NT2/D1 (cell line): ENCODE results near the gene TPM3.
"Not testable (repeated sequence)": the region's sequence is repeated elsewhere in the genome, so short reads cannot be mapped to it uniquely, and the experiment has no call there.

Experiments used
- DNase-seq: peaks from one replicate; pipeline ENCODE4 v3.0.0-alpha.2; 2011; ENCODE audit warnings: low read depth, low spot score
- H3K27me3 ChIP-seq: 2 replicates; pipeline ENCODE4 v1.6.0; 2011; ENCODE audit warnings: mild to moderate bottlenecking; ENCODE audit not compliant: insufficient read length, insufficient read depth
- H3K36me3 ChIP-seq: 2 replicates; pipeline ENCODE4 v1.6.1; 2011; ENCODE audit warnings: mild to moderate bottlenecking, low read length, mixed read lengths; ENCODE audit not compliant: insufficient read depth, insufficient read length
- H3K4me1 ChIP-seq: 2 replicates; pipeline ENCODE4 v1.5.1; 2011; ENCODE audit not compliant: insufficient read depth, insufficient read length
- H3K4me3 ChIP-seq: 2 replicates; pipeline ENCODE4 v1.5.1; 2011; ENCODE audit warnings: low read depth; ENCODE audit not compliant: insufficient read length
- H3K9ac ChIP-seq: 2 replicates; pipeline ENCODE4 v1.6.0; 2011; ENCODE audit warnings: low read depth; ENCODE audit not compliant: insufficient read length
- H3K9me3 ChIP-seq: 2 replicates; pipeline ENCODE4 v1.5.1; 2011; ENCODE audit warnings: mild to moderate bottlenecking, low read length; ENCODE audit not compliant: insufficient read depth
- SUZ12 ChIP-seq: IDR thresholded peaks from 2 replicates; pipeline ENCODE4 v1.6.1; 2011; ENCODE audit not compliant: insufficient read length, insufficient read depth; ENCODE audit errors: extremely low read depth
- YY1 ChIP-seq: IDR thresholded peaks from 2 replicates; pipeline ENCODE4 v1.6.1; 2011; ENCODE audit not compliant: insufficient read length, insufficient read depth
- ZNF274 ChIP-seq: IDR thresholded peaks from 2 replicates; pipeline ENCODE4 v1.6.1; 2011; ENCODE audit warnings: mild to moderate bottlenecking, low read depth, low read length

The TPM3 gene

GRCh38 chr1:154145986-154146385 is 45.9 kb downstream of the TPM3 start:
- H3K36me3 ChIP-seq = no peaks in the 10 kb centered on the region
- H3K9me3 ChIP-seq = no peaks in the 10 kb centered on the region
- no peak overlapping the region for H3K4me3 ChIP-seq
- no peaks in the 10 kb centered on the region for H3K4me1 ChIP-seq
- TF ChIP-seq ZNF274 (no peak), SUZ12 (no peak), YY1 (no peak)
- DNase-seq = no peak
- H3K9ac ChIP-seq = no peak overlapping the region
- no peaks in the 10 kb centered on the region for H3K27me3 ChIP-seq

DNA sequence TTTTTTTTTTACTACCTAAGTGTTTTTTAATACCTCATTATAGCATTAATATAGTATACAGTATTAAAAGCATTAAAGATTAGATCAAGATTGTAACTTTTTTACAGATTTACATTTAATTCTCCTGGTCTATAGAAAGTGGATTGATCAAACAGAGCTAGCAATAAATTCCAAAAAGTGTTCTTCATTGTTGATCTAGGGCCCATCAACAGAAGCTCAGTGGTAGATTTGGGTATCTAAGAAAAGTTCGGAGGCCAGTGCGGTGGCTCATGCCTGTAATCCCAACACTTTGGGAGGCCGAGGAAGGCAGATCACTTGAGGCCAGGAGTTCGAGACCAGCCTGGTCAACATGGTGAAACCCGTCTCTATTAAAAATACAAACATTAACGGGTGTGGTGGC is 49.5 kb downstream of the TPM3 start:
- H3K36me3 ChIP-seq = no peaks in the 10 kb centered on the region
- TF ChIP-seq YY1 (no peak), SUZ12 (no peak), ZNF274 (no peak)
- DNase-seq = no peak
- no peaks in the 10 kb centered on the region for H3K4me1 ChIP-seq
- no peak overlapping the region for H3K9ac ChIP-seq
- H3K4me3 ChIP-seq = no peak overlapping the region
- H3K27me3 ChIP-seq = no peaks in the 10 kb centered on the region
- no peaks in the 10 kb centered on the region for H3K9me3 ChIP-seq

DNA sequence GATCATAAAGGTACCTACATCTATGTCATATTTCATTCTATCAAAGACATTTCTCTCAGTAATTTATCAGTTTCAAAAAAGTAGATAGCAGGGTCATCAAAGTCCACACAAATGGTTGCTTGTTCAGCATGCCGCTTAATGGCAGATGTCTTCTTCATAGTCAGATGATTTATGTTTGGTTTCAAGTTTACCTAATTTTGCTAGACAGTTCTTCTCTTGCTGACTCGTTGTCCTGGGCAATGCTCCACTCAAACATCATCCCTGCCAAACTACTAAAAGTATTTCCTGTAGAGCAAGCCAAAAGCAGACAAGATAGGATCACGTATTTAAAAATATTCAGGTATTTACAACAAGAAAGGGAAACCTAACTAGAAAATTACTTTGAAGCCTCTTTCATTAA is 50.7 kb downstream of the TPM3 start:
- H3K9ac ChIP-seq = no peak overlapping the region
- no peak for DNase-seq
- H3K4me1 ChIP-seq = no peaks in the 10 kb centered on the region
- H3K4me3 ChIP-seq = no peak overlapping the region
- H3K27me3 ChIP-seq = no peaks in the 10 kb centered on the region
- H3K36me3 ChIP-seq = no peaks in the 10 kb centered on the region
- no peaks in the 10 kb centered on the region for H3K9me3 ChIP-seq
- TF ChIP-seq ZNF274 = no peak
- no peak for TF ChIP-seq YY1
- TF ChIP-seq SUZ12 = no peak

GRCh38 chr1:154137888-154138287 is 54.0 kb downstream of the TPM3 start:
- no peaks in the 10 kb centered on the region for H3K36me3 ChIP-seq
- H3K9ac ChIP-seq = no peak overlapping the region
- H3K4me1 ChIP-seq = no peaks in the 10 kb centered on the region
- DNase-seq = no peak
- no peak overlapping the region for H3K4me3 ChIP-seq
- TF ChIP-seq YY1 (no peak), SUZ12 (no peak), ZNF274 (no peak)
- H3K9me3 ChIP-seq = no peaks in the 10 kb centered on the region
- no peaks in the 10 kb centered on the region for H3K27me3 ChIP-seq

- no peaks in the 10 kb centered on the region for H3K27me3 ChIP-seq
- H3K4me3 ChIP-seq = no peak overlapping the region
- H3K4me1 ChIP-seq = no peaks in the 10 kb centered on the region
- no peak overlapping the region for H3K9ac ChIP-seq
- DNase-seq = no peak
- H3K9me3 ChIP-seq = no peaks in the 10 kb centered on the region
- no peaks in the 10 kb centered on the region for H3K36me3 ChIP-seq
- TF ChIP-seq YY1 = no peak
- no peak for TF ChIP-seq ZNF274
- no peak for TF ChIP-seq SUZ12
Measured at GRCh38 chr1:154133256-154133655, 58.6 kb downstream of the TPM3 start.

- H3K4me3 ChIP-seq = no peak overlapping the region
- H3K4me1 ChIP-seq = no peaks in the 10 kb centered on the region
- TF ChIP-seq ZNF274 = no peak
- no peaks in the 10 kb centered on the region for H3K9me3 ChIP-seq
- no peaks in the 10 kb centered on the region for H3K36me3 ChIP-seq
- H3K9ac ChIP-seq = no peak overlapping the region
- DNase-seq = no peak
- no peaks in the 10 kb centered on the region for H3K27me3 ChIP-seq
Measured at GRCh38 chr1:154129391-154129970, 62.4 kb downstream of the TPM3 start.

- not testable (repeated sequence) for H3K36me3 ChIP-seq, H3K9me3 ChIP-seq, H3K4me3 ChIP-seq, H3K27me3 ChIP-seq, H3K9ac ChIP-seq, DNase-seq, H3K4me1 ChIP-seq
Measured at GRCh38 chr1:154123205-154123604, 68.7 kb downstream of the TPM3 start.

- H3K4me1 ChIP-seq = no peaks in the 10 kb centered on the region
- H3K27me3 ChIP-seq = no peaks in the 10 kb centered on the region
- no peak overlapping the region for H3K9ac ChIP-seq
- H3K9me3 ChIP-seq = no peaks in the 10 kb centered on the region
- no peak for DNase-seq
- H3K4me3 ChIP-seq = no peak overlapping the region
- no peaks in the 10 kb centered on the region for H3K36me3 ChIP-seq
- TF ChIP-seq ZNF274 = no peak
- no peak for TF ChIP-seq SUZ12
- TF ChIP-seq YY1 = no peak
Measured at GRCh38 chr1:154117642-154118041, 74.3 kb downstream of the TPM3 start.
